GM12878 (cell line): Measurements from ENCODE around the gene C19orf47. TPM values are rescaled to one million over a fixed set of nuclear protein-coding genes. Genes with fewer than 3 reads are reported as not detected.

ENCODE experiments used
- ATAC-seq: fragments of 200-7000 bp; cut with Tn5 transposase; 3 replicates; pipeline ENCODE4 v1.9.1; 2020; ENCODE audit warnings: mild to moderate bottlenecking, moderate library complexity
- BruUV-seq: library from RNA; stranded (reverse); fragments of 400-500 nt; replicated peaks from 2 replicates; lab custom pipeline; 2021; lab: Mats Ljungman, UMichigan
- CTCF ChIA-PET: fragments of 300-600 bp; sonication (Branson Sonifier 250); formaldehyde crosslinking; extraction: SDS; loops from one replicate; lab custom pipeline; 2021; ENCODE audit warnings: inconsistent platforms; lab: Yijun Ruan, JAX
- POLR2A ChIA-PET: fragments of 350-600 bp; formaldehyde crosslinking; extraction: SDS; loops from one replicate; lab custom pipeline; 2021; ENCODE audit warnings: inconsistent platforms; lab: Charles Lee
- RAD21 ChIA-PET: fragments of 300-600 bp; sonication (Branson Sonifier 250); formaldehyde crosslinking; loops from one replicate; lab custom pipeline; 2023; ENCODE audit warnings: antibody characterized with exemption; ENCODE audit not compliant: unreplicated experiment; lab: Charles Lee
- SMC1A ChIA-PET: fragments of 300-600 bp; sonication (Branson Sonifier 250); formaldehyde crosslinking; loops from one replicate; lab custom pipeline; 2023; ENCODE audit not compliant: unreplicated experiment, uncharacterized antibody; lab: Charles Lee
- DNase-seq: peaks from one replicate; pipeline ENCODE4 v3.0.0-alpha.2; 2011; ENCODE audit warnings: low read depth, low spot score
- FAIRE-seq: peaks from 3 replicates; lab custom pipeline; 2011; peaks lifted over from hg19 to GRCh38; lab: Jason Lieb, UNC
- H2AFZ ChIP-seq: 2 replicates; pipeline ENCODE4 v1.6.0; 2011; ENCODE audit warnings: low read depth, low read length, control low read depth; ENCODE audit not compliant: control insufficient read depth
- H3K27ac ChIP-seq: 2 replicates; pipeline ENCODE4 v1.5.1; 2011; ENCODE audit warnings: control low read depth; ENCODE audit not compliant: control insufficient read depth, insufficient read depth
- H3K27me3 ChIP-seq, 2 experiments: replicated peaks in 1 of 2; 2 replicates each; pipeline versions ENCODE4 v1.6.0 to v1.6.1; 2011; ENCODE audit warnings: low read length in 1 of 2; ENCODE audit not compliant: control insufficient read depth in 2 of 2, insufficient read depth in 2 of 2
- H3K36me3 ChIP-seq, 2 experiments: 2 replicates each; pipeline ENCODE4 v1.5.1; 2011; ENCODE audit warnings: low read length in 1 of 2; ENCODE audit not compliant: control insufficient read depth in 2 of 2, insufficient read depth in 2 of 2
- H3K4me1 ChIP-seq: 2 replicates; pipeline ENCODE4 v1.6.1; 2011; ENCODE audit warnings: mild to moderate bottlenecking, low read length, moderate library complexity, mixed read lengths; ENCODE audit not compliant: control insufficient read depth, insufficient read depth
- H3K4me2 ChIP-seq: 2 replicates; pipeline ENCODE4 v1.6.0; 2011; ENCODE audit warnings: control low read depth; ENCODE audit not compliant: control insufficient read depth, insufficient read depth
- H3K4me3 ChIP-seq: fragments of 200-600 bp; sonication (generic); 2 replicates; pipeline ENCODE4 v1.5.1; 2016
- H3K79me2 ChIP-seq: 2 replicates; pipeline ENCODE4 v1.6.0; 2011; ENCODE audit warnings: low read length; ENCODE audit not compliant: control insufficient read depth, insufficient read depth
- H3K9ac ChIP-seq: 2 replicates; pipeline ENCODE4 v1.8.0; 2011; ENCODE audit warnings: low read length, control low read depth, mixed read lengths; ENCODE audit not compliant: control insufficient read depth, insufficient read depth
- H3K9me3 ChIP-seq: replicated peaks from 3 replicates; pipeline ENCODE4 v1.5.1; 2011; ENCODE audit warnings: mild to moderate bottlenecking, low read length; ENCODE audit not compliant: control insufficient read depth, insufficient read depth
- H4K20me1 ChIP-seq: 2 replicates; pipeline ENCODE4 v1.6.0; 2011; ENCODE audit not compliant: control insufficient read depth, insufficient read depth
- CREB1 ChIP-seq: IDR thresholded peaks from 2 replicates; pipeline ENCODE4 v1.6.1; 2012; ENCODE audit warnings: low read depth, mild to moderate bottlenecking, inconsistent platforms
- SMARCA5 ChIP-seq: fragments of 450-650 bp; IDR thresholded peaks from 2 replicates; pipeline ENCODE4 v1.6.1; 2017; ENCODE audit warnings: mild to moderate bottlenecking
- WGBS: methylation state at CpG from one replicate; pipeline ENCODE4 v1.1.6; 2016; ENCODE audit warnings: low lambda C conversion rate; ENCODE audit not compliant: insufficient replicate concordance, insufficient coverage; ENCODE audit errors: missing lambda C conversion rate; 5-methylcytosine and 5-hydroxymethylcytosine counted together
- in situ Hi-C: fragments of 300-500 bp; cut with MboI; formaldehyde crosslinking; loops from 9 replicates; pipeline ENCODE4 v1.14.3; 2018; ENCODE audit warnings: mixed read lengths
- intact Hi-C: fragments of 100-400 bp; cut with micrococcal nuclease; formaldehyde crosslinking; loops from one replicate; pipeline ENCODE4 v1.14.2; 2022; ENCODE audit not compliant: unreplicated experiment
- polyA plus RNA-seq, 11 experiments: library from polyadenylated mRNA; depleted of rRNA in 4 of 11; unstranded in 6 of 11; stranded (reverse) in 5 of 11; fragments of >200 nt; fragmentation: Nextera tagmentation in 4 of 11; fragmentation: Illumina TruSeq in 1 of 11; extraction: Ambion mirVana in 4 of 11; extraction: Trizol in 1 of 11; gene quantifications; 1 replicate in 1 of 11; 2 replicates in 10 of 11; pipeline versions ENCODE4 v1.2.1 to v1.2.3, GENCODE V29; 2011 to 2016; ENCODE audit warnings: inconsistent platforms in 2 of 11, missing spikeins in 2 of 11, low read depth in 1 of 11
- total RNA-seq, 4 experiments: library from RNA; depleted of rRNA in 3 of 4; stranded (reverse); fragments of >200 nt in 3 of 4; fragmentation: Illumina TruSeq in 1 of 4; extraction: Trizol in 1 of 4; gene quantifications; 2 replicates each; pipeline versions ENCODE4 v1.2.1 to v1.2.3, GENCODE V29; 2013 to 2021
- TF ChIP-seq, protein P1 (sequence below): fragments of 450-650 bp; formaldehyde crosslinking; IDR thresholded peaks from 2 replicates; pipeline ENCODE4 v1.4.0; 2020; ENCODE audit warnings: mild to moderate bottlenecking, moderate library complexity
- TF ChIP-seq, protein P2 (sequence below): fragments of 450-650 bp; IDR thresholded peaks from 2 replicates; pipeline ENCODE4 v1.6.1; 2017; ENCODE audit warnings: antibody characterized with exemption, mild to moderate bottlenecking, moderate library complexity
- TF ChIP-seq, protein P3 (sequence below): IDR thresholded peaks from 2 replicates; pipeline ENCODE4 v1.6.1; 2012; ENCODE audit warnings: low read length, inconsistent platforms

C19orf47 gene
- total and polyA plus RNA-seq, 10 of the 15 experiments (the other 5 are each of a cell fraction or from before 2014, with no cell fraction given), result 0.11 to 29.1 (median 20.2) TPM

DNA sequence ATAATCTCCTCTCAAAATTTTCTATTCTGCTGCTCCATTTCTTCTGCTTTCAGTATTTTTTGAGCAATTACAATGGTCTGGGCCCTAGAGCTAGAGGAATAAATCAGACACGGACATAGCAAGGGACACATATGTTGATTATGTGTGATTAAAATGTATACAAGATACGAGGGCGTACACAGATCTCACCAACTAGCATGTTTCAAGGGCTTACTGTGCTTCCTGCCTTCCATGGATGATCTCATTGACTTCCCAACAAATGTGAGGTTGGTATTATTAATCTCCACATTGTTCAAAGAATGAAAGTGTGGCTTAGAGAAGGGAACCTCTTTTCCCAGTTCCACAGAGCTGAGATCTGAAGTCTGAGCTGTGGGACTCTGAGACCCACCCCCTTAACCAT is 9.4 kb upstream of the C19orf47 start:
- Histone ChIP-seq H3K27ac (peak overlapping the region; percentile 60), H3K4me1 (peaks cover 40% of the 10 kb centered on the region)
- no peak for DNase-seq
- BruUV-seq, result no TSS peak
- TF ChIP-seq, protein P1, sequence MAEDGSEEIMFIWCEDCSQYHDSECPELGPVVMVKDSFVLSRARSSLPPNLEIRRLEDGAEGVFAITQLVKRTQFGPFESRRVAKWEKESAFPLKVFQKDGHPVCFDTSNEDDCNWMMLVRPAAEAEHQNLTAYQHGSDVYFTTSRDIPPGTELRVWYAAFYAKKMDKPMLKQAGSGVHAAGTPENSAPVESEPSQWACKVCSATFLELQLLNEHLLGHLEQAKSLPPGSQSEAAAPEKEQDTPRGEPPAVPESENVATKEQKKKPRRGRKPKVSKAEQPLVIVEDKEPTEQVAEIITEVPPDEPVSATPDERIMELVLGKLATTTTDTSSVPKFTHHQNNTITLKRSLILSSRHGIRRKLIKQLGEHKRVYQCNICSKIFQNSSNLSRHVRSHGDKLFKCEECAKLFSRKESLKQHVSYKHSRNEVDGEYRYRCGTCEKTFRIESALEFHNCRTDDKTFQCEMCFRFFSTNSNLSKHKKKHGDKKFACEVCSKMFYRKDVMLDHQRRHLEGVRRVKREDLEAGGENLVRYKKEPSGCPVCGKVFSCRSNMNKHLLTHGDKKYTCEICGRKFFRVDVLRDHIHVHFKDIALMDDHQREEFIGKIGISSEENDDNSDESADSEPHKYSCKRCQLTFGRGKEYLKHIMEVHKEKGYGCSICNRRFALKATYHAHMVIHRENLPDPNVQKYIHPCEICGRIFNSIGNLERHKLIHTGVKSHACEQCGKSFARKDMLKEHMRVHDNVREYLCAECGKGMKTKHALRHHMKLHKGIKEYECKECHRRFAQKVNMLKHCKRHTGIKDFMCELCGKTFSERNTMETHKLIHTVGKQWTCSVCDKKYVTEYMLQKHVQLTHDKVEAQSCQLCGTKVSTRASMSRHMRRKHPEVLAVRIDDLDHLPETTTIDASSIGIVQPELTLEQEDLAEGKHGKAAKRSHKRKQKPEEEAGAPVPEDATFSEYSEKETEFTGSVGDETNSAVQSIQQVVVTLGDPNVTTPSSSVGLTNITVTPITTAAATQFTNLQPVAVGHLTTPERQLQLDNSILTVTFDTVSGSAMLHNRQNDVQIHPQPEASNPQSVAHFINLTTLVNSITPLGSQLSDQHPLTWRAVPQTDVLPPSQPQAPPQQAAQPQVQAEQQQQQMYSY (CRISPR knock-in tag), result no peak
- TF ChIP-seq, protein P2, sequence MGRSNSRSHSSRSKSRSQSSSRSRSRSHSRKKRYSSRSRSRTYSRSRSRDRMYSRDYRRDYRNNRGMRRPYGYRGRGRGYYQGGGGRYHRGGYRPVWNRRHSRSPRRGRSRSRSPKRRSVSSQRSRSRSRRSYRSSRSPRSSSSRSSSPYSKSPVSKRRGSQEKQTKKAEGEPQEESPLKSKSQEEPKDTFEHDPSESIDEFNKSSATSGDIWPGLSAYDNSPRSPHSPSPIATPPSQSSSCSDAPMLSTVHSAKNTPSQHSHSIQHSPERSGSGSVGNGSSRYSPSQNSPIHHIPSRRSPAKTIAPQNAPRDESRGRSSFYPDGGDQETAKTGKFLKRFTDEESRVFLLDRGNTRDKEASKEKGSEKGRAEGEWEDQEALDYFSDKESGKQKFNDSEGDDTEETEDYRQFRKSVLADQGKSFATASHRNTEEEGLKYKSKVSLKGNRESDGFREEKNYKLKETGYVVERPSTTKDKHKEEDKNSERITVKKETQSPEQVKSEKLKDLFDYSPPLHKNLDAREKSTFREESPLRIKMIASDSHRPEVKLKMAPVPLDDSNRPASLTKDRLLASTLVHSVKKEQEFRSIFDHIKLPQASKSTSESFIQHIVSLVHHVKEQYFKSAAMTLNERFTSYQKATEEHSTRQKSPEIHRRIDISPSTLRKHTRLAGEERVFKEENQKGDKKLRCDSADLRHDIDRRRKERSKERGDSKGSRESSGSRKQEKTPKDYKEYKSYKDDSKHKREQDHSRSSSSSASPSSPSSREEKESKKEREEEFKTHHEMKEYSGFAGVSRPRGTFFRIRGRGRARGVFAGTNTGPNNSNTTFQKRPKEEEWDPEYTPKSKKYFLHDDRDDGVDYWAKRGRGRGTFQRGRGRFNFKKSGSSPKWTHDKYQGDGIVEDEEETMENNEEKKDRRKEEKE, result no peak
- TF ChIP-seq SMARCA5, result no peak
- TF ChIP-seq CREB1, result no peak
- TF ChIP-seq, protein P3, sequence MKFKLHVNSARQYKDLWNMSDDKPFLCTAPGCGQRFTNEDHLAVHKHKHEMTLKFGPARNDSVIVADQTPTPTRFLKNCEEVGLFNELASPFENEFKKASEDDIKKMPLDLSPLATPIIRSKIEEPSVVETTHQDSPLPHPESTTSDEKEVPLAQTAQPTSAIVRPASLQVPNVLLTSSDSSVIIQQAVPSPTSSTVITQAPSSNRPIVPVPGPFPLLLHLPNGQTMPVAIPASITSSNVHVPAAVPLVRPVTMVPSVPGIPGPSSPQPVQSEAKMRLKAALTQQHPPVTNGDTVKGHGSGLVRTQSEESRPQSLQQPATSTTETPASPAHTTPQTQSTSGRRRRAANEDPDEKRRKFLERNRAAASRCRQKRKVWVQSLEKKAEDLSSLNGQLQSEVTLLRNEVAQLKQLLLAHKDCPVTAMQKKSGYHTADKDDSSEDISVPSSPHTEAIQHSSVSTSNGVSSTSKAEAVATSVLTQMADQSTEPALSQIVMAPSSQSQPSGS, result no peak
- TF ChIP-seq, all 136 proteins: peak for 0
- H3K79me2 ChIP-seq, result peaks cover 10% of the 10 kb centered on the region
- H3K36me3 ChIP-seq, result no peaks in the 10 kb centered on the region
- peak overlapping the region; percentile 47; the same call in 1 of the 2 replicates for H3K4me2 ChIP-seq
- H3K4me3 ChIP-seq, result no peak overlapping the region
- in situ Hi-C loops (no loop called here), intact Hi-C loops (loop anchor here (5.0 kb wide), 2 partner anchors 45 to 60 kb away; no protein-coding TSS in a partner anchor)
- no peak for ATAC-seq
- POLR2A ChIA-PET, result interaction anchor here (1.3 kb wide), 1 partner anchor 68 kb away, joined by 3 read pairs; the partner anchor contains the start of gene SERTAD1
- no peaks in the 10 kb centered on the region for H3K27me3 ChIP-seq
- H4K20me1 ChIP-seq, result no peaks in the 10 kb centered on the region
- no peak overlapping the region for H2AFZ ChIP-seq
- WGBS, result 100% methylated on average over 3 of the region's 3 CpGs
- CTCF ChIA-PET, result interaction anchor here (0.9 to 2.7 kb wide), 4 partner anchors 10 to 106 kb away, joined by 3 to 8 read pairs (median 4); partner anchors contain the start of genes C19orf47 and PLD3
- SMC1A ChIA-PET, result interaction anchor here (1.0 kb wide), 1 partner anchor 107 kb away, joined by 3 read pairs; no protein-coding TSS in a partner anchor
- FAIRE-seq, result no peak
- no peaks in the 10 kb centered on the region for H3K9me3 ChIP-seq
- H3K9ac ChIP-seq, result no peak overlapping the region
- RAD21 ChIA-PET, result no interaction called here
